Neuronal stem cell (in vitro differentiated cells): Measurements from ENCODE around the gene ISG15. TPM values are rescaled to one million over a fixed set of nuclear protein-coding genes. Genes with fewer than 3 reads are reported as not detected.

ENCODE experiments used
- DNase-seq: peaks from one replicate; pipeline ENCODE4 v3.0.0-alpha.2; 2013; ENCODE audit warnings: low spot score
- H2AFZ ChIP-seq: one replicate; pipeline ENCODE4 v1.6.1; 2013; ENCODE audit warnings: mild to moderate bottlenecking, low read length, inconsistent platforms
- H2AK5ac ChIP-seq: 2 replicates; pipeline ENCODE4 v1.6.1; 2013; ENCODE audit warnings: low read depth, mild to moderate bottlenecking, inconsistent platforms, low read length, moderate library complexity, mixed read lengths
- H2BK120ac ChIP-seq: 2 replicates; pipeline ENCODE4 v1.6.1; 2013; ENCODE audit warnings: low read depth, mild to moderate bottlenecking, inconsistent platforms, low read length, moderate library complexity, mixed read lengths
- H2BK12ac ChIP-seq: one replicate; pipeline ENCODE4 v1.6.1; 2013; ENCODE audit warnings: low read length, inconsistent platforms
- H2BK15ac ChIP-seq: 2 replicates; pipeline ENCODE4 v1.6.1; 2013; ENCODE audit warnings: mild to moderate bottlenecking, low read length, inconsistent platforms, mixed read lengths
- H2BK5ac ChIP-seq: one replicate; pipeline ENCODE4 v1.6.1; 2013; ENCODE audit warnings: inconsistent platforms, mild to moderate bottlenecking, low read length, moderate library complexity
- H3K14ac ChIP-seq: one replicate; pipeline ENCODE4 v1.6.1; 2013; ENCODE audit warnings: low read length, inconsistent platforms
- H3K18ac ChIP-seq: 2 replicates; pipeline ENCODE4 v1.6.1; 2013; ENCODE audit warnings: low read length, inconsistent platforms
- H3K23ac ChIP-seq: 2 replicates; pipeline ENCODE4 v1.6.1; 2013; ENCODE audit warnings: low read depth, mild to moderate bottlenecking, mixed read lengths, low read length, inconsistent platforms; ENCODE audit not compliant: poor library complexity
- H3K27ac ChIP-seq: replicated peaks from 3 replicates; pipeline ENCODE4 v1.5.1; 2013; ENCODE audit warnings: low read length, inconsistent platforms
- H3K27me3 ChIP-seq, 3 experiments: 2 replicates each; pipeline ENCODE4 v1.6.1; 2013; ENCODE audit warnings: low read length in 3 of 3, mild to moderate bottlenecking in 2 of 3, inconsistent platforms in 1 of 3, low read depth in 1 of 3, mixed read lengths in 1 of 3, moderate library complexity in 1 of 3; ENCODE audit not compliant: control insufficient read depth in 3 of 3, insufficient read depth in 3 of 3
- H3K36me3 ChIP-seq, 2 donors: replicated peaks in 1 of 2; 2 replicates each; pipeline ENCODE4 v1.6.1; 2013; ENCODE audit warnings: low read length in 2 of 2; ENCODE audit not compliant: control insufficient read depth in 2 of 2, insufficient read depth in 2 of 2
- H3K4ac ChIP-seq: 2 replicates; pipeline ENCODE4 v1.6.1; 2013; ENCODE audit warnings: inconsistent platforms, mild to moderate bottlenecking, low read length, moderate library complexity
- H3K4me1 ChIP-seq, 2 donors: 1 replicate in 1 of 2; 2 replicates in 1 of 2; pipeline ENCODE4 v1.6.1; 2013; ENCODE audit warnings: low read length in 2 of 2, low read depth in 1 of 2; ENCODE audit not compliant: control insufficient read depth in 2 of 2, insufficient read depth in 1 of 2
- H3K4me2 ChIP-seq: one replicate; pipeline ENCODE4 v1.6.1; 2013; ENCODE audit warnings: mild to moderate bottlenecking, low read length, inconsistent platforms; ENCODE audit not compliant: insufficient read depth, poor library complexity, severe bottlenecking
- H3K4me3 ChIP-seq, 2 donors: 2 replicates each; pipeline ENCODE4 v1.5.1; 2013; ENCODE audit warnings: low read length in 2 of 2, mild to moderate bottlenecking in 2 of 2, inconsistent platforms in 1 of 2, moderate library complexity in 1 of 2
- H3K79me1 ChIP-seq: one replicate; pipeline ENCODE4 v1.6.1; 2013; ENCODE audit warnings: low read depth, mild to moderate bottlenecking, inconsistent platforms, low read length, moderate library complexity
- H3K9ac ChIP-seq: one replicate; pipeline ENCODE4 v1.6.1; 2013; ENCODE audit warnings: mild to moderate bottlenecking, low read depth, low read length, inconsistent platforms; ENCODE audit not compliant: poor library complexity
- H3K9me3 ChIP-seq, 2 donors: replicated peaks in 1 of 2; 2 replicates each; pipeline versions ENCODE3 to v1.6.1; 2013; ENCODE audit warnings: low read length in 2 of 2, mild to moderate bottlenecking in 2 of 2, inconsistent platforms in 1 of 2, low read depth in 1 of 2, mixed read lengths in 1 of 2, moderate library complexity in 1 of 2; ENCODE audit not compliant: control insufficient read depth in 2 of 2, insufficient read depth in 1 of 2
- H4K8ac ChIP-seq: one replicate; pipeline ENCODE4 v1.6.1; 2013; ENCODE audit warnings: low read depth, mild to moderate bottlenecking, inconsistent platforms, low read length, moderate library complexity
- H4K91ac ChIP-seq: one replicate; pipeline ENCODE4 v1.6.1; 2013; ENCODE audit warnings: low read length, low read depth, mild to moderate bottlenecking, inconsistent platforms; ENCODE audit not compliant: poor library complexity
- WGBS, 2 donors: extraction: QIAGEN DNeasy Blood & Tissue Kit; methylation state at CpG; one replicate each; pipeline ENCODE4 v1.1.7; 2013; ENCODE audit warnings: missing lambda C conversion rate in 2 of 2, mixed read lengths in 1 of 2; ENCODE audit not compliant: insufficient read length in 2 of 2, insufficient replicate concordance in 1 of 2; ENCODE audit errors: extremely low coverage in 2 of 2; 5-methylcytosine and 5-hydroxymethylcytosine counted together
- polyA plus RNA-seq, 2 experiments: library from polyadenylated mRNA; stranded (reverse); fragments of 200-250 nt; gene quantifications; one replicate each; pipeline ENCODE4 v1.2.3, GENCODE V29; 2013

The ISG15 gene
- 44.0 TPM for polyA plus RNA-seq (2013, experiment 1 of 2)
- 44.5 TPM for polyA plus RNA-seq (2013, experiment 2 of 2)

DNA sequence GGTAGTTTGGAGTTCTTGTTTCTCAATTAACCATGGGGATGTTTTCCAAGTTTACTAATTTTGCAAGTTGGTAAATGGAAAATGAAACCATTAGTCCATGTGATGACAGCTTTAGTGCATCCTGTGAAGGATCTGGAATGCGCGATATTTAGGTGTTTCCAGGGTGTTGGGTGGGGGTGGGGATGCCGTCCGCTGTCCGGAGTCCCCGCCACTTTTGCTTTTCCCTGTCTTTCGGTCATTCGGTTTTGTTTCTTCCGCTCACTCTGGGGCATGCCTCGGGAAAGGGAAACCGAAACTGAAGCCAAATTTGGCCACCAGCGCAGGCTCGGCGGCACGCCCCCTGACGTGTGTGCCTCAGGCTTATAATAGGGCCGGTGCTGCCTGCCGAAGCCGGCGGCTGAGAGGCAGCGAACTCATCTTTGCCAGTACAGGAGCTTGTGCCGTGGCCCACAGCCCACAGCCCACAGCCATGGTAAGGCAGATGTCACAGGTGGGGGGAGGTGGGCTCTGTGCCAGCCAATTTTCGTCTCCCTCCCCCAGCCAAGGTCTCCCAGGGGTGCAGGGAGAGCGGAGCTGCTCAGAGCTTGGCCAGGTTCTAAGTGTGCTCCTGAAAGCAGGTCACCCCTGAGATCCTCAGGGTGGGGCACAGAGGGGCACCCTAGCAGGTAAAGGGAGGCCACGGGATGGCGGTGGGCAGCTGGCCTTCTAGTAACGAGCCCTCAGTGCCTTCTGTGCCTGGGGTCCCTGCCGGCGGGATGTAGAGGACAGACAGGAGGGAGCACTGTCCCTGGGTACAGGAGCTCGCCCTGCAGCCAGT lies at the start of gene ISG15:
ISG15 (plus strand) TSS at position 393 of the 817 bp plus-strand sequence; CDS start at position 470, 77 bp downstream.
- peak within 1 kb of the TSS; percentile 65 for H3K9ac ChIP-seq
- H3K79me1 ChIP-seq: peaks cover 4% of the 10 kb centered on the region
- H2BK5ac ChIP-seq: peak within 1 kb of the TSS; percentile 21
- H3K18ac ChIP-seq: peak within 1 kb of the TSS; percentile 95
- WGBS, 2 donors: no CpG with 5 or more reads among the region's 30 CpGs
- peak within 1 kb of the TSS; percentile 72 for H4K8ac ChIP-seq
- H3K4me1 ChIP-seq: peaks cover 13% of the 10 kb centered on the region in 2 donors
- peak within 1 kb of the TSS; percentile 55 to 82 for H3K4me3 ChIP-seq
- peaks cover 0 to 5% (median 0%) of the 10 kb centered on the region in 3 experiments for H3K27me3 ChIP-seq
- H2BK15ac ChIP-seq: peak within 1 kb of the TSS; percentile 92
- peak within 1 kb of the TSS; percentile 85 for H2AFZ ChIP-seq
- peak within 1 kb of the TSS; percentile 79 for H3K4me2 ChIP-seq
- no peak for DNase-seq
- peak within 1 kb of the TSS; percentile 91 for H3K14ac ChIP-seq
- H3K9me3 ChIP-seq: peaks cover 0 to 5% of the 10 kb centered on the region in 2 donors
- no peaks in the 10 kb centered on the region for H3K36me3 ChIP-seq
- peak within 1 kb of the TSS; percentile 90 for H2AK5ac ChIP-seq
- H3K27ac ChIP-seq: peak within 1 kb of the TSS; percentile 62
- peak within 1 kb of the TSS; percentile 96 for H4K91ac ChIP-seq
- H2BK120ac ChIP-seq: peak within 1 kb of the TSS; percentile 88
- H3K23ac ChIP-seq: peak within 1 kb of the TSS; percentile 67
- peak within 1 kb of the TSS; percentile 35 for H2BK12ac ChIP-seq
- peak within 1 kb of the TSS; percentile 32 for H3K4ac ChIP-seq

DNA sequence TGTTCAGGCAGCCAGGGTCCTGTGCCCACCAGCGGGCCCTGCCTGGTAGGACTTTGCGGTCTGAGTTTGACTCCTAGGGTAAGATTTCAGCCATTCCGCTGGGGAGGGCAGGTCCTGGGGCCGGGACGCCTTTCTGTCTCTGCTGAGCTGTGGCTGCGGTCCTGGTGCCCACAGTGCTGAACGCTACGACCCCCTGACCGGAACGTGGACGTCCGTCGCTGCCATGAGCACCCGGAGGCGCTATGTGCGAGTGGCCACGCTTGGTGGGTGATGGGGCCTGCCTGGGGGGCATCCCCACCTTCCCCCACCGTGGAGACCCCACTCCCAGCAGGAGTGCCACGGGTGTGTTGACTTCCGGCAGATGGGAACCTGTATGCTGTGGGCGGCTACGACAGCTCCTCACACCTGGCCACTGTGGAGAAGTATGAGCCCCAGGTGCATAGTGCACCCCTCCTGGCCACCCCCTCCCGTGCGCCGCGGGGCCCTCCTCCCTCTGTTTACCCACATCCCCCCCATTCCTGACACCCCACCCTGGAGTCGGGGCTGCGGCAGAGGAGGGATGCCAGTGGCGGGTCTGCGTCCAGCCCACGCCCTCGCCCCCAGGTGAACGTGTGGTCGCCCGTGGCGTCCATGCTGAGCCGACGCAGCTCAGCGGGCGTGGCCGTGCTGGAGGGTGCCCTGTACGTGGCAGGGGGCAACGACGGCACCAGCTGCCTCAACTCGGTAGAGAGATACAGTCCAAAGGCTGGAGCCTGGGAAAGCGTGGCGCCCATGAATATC lies 49.4 kb upstream of the ISG15 start:
- Histone ChIP-seq H2AFZ (no peak overlapping the region), H3K14ac (no peak overlapping the region), H4K8ac (no peak overlapping the region), H3K36me3 (peaks cover 8 to 30% of the 10 kb centered on the region in 2 donors), H3K4me2 (no peak overlapping the region), H3K79me1 (peaks cover 6% of the 10 kb centered on the region), H2AK5ac (no peak overlapping the region), H2BK12ac (no peak overlapping the region), H2BK5ac (no peak overlapping the region), H3K4me1 (peaks cover 7 to 10% of the 10 kb centered on the region in 2 donors), H3K23ac (peak overlapping the region; percentile 31), H3K9me3 (no peaks in the 10 kb centered on the region), H3K27me3 (peaks cover 13 to 55% (median 34%) of the 10 kb centered on the region in 3 experiments), H3K4ac (no peak overlapping the region), H3K27ac (no peak overlapping the region), H3K9ac (peak overlapping the region; percentile 44), H3K4me3 (peak overlapping the region in 1 of 2 donors; percentile 44), H4K91ac (no peak overlapping the region), H2BK15ac (no peak overlapping the region), H3K18ac (no peak overlapping the region), H2BK120ac (no peak overlapping the region)
- WGBS, 2 donors: no CpG with 5 or more reads among the region's 47 CpGs
- no peak for DNase-seq

- no peak overlapping the region for H3K9ac ChIP-seq
- no peak overlapping the region for H2BK120ac ChIP-seq
- H3K18ac ChIP-seq: no peak overlapping the region
- peak overlapping the region; percentile 38 for H3K14ac ChIP-seq
- H3K4me3 ChIP-seq: no peak overlapping the region
- no peak overlapping the region for H4K91ac ChIP-seq
- H3K4ac ChIP-seq: no peak overlapping the region
- H3K4me2 ChIP-seq: no peak overlapping the region
- no peak overlapping the region for H4K8ac ChIP-seq
- H2BK15ac ChIP-seq: no peak overlapping the region
- peaks cover 10 to 30% of the 10 kb centered on the region in 2 donors for H3K36me3 ChIP-seq
- no peak overlapping the region for H2AK5ac ChIP-seq
- H3K23ac ChIP-seq: no peak overlapping the region
- no peak overlapping the region for H2BK5ac ChIP-seq
- peaks cover 5% of the 10 kb centered on the region for H3K79me1 ChIP-seq
- WGBS, 2 donors: no CpG with 5 or more reads among the region's 51 CpGs
- H2AFZ ChIP-seq: no peak overlapping the region
- H3K27me3 ChIP-seq: peaks cover 9 to 57% (median 44%) of the 10 kb centered on the region in 3 experiments
- DNase-seq: no peak
- peaks cover 0 to 6% of the 10 kb centered on the region in 2 donors for H3K9me3 ChIP-seq
- H3K27ac ChIP-seq: no peak overlapping the region
- peaks cover 7 to 10% of the 10 kb centered on the region in 2 donors for H3K4me1 ChIP-seq
- no peak overlapping the region for H2BK12ac ChIP-seq
These were observed 48.4 kb upstream of the ISG15 start for GRCh38 chr1:964691-965525.
